Gastroesophageal sphincter (tissue), 3 donors: Measurements from ENCODE around the gene ASB6.

ENCODE experiments used
- CTCF ChIP-seq, 4 experiments: fragments of 200-600 bp in 2 of 4; fragments of 450-650 bp in 2 of 4; sonication (generic) in 1 of 4; IDR thresholded peaks; one replicate each; pipeline ENCODE4 v1.5.1; 2017 to 2019; ENCODE audit warnings: antibody characterized with exemption in 4 of 4, mild to moderate bottlenecking in 2 of 4, moderate library complexity in 2 of 4
- POLR2AphosphoS5 ChIP-seq: sonication (generic); formaldehyde crosslinking; IDR thresholded peaks from one replicate; pipeline ENCODE4 v1.6.1; 2017; ENCODE audit warnings: antibody characterized with exemption

- TF ChIP-seq CTCF (IDR thresholded peaks at IDR 0.05) (no peak), POLR2AphosphoS5 (no peak)
Measured at GRCh38 chr9:129626625-129627284, 15.2 kb downstream of the ASB6 start.
